ENCODE data around the gene BST2. TPM values are rescaled to one million over a fixed set of nuclear protein-coding genes. Genes with fewer than 3 reads are reported as not detected.

Gene BST2
- total RNA-seq (2021), result 22.8 to 67.7 TPM (median 61.1 TPM) in 3 replicates
- percentile 81 among the genes with signal in this experiment for Bru-seq, nascent RNA
- long read RNA-seq, experiment 1, transcript BST2-201 (5 exons, 1,019 nt), result major isoform, 70 of 76 reads
- long read RNA-seq, experiment 1, partial matches to known transcripts, result 4 of 76 reads
- long read RNA-seq, experiment 1, other reads (novel, unspliced or antisense), result 1 of 76 reads
- long read RNA-seq, experiment 2, transcript BST2-201 (5 exons, 1,019 nt), result major isoform, 72 of 92 reads
- long read RNA-seq, experiment 2, partial matches to known transcripts, result 3 of 92 reads
- long read RNA-seq, experiment 2, other reads (novel, unspliced or antisense), result 16 of 92 reads
- long read RNA-seq, experiment 3, transcript BST2-201 (5 exons, 1,019 nt), result major isoform, 18 of 19 reads
- long read RNA-seq, experiment 3, partial matches to known transcripts, result 0 of 19 reads
- long read RNA-seq, experiment 3, other reads (novel, unspliced or antisense), result 1 of 19 reads

DNA sequence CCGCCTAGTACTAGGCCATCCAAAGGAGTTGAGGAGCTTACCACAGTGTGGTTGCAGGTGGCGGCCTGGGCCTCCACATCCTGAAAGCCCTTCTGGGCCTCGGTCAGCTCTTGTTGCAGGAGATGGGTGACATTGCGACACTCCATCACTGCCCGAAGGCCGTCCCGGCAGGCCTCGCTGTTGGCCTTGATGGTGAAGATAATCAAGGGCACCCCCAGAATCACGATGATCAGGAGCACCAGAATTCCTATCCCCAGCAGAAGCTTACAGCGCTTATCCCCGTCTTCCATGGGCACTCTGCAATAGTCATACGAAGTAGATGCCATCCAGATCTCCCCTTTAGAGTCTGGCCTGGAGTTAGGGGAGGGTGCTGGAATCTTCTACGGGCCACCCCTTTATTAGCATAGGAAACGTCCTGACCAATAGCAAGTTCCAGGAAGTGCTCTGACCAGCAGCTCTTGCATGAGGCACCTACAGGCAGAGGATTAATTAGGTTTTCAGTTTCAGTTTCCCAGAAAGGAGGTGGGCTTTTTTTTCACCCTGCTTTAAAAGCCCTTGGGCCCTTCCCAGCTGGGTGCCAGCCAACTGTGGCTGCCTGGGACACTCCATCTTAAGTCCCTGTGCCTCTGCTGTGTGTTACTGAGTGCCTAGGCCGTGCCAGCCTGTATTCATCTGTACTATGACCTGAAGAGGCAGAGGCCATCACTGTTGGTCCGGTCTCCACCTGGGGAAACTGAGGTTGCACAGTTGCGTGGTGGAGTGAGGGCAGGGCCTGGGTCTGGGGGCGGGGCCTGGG is at the start of gene BST2:
Gene BST2, minus strand, starts transcription at position 381 of the 796 bp plus-strand sequence. Its CDS starts 55 bp downstream, at position 326.
- Mint-ChIP-seq H3K9me3 (no peaks in the 10 kb centered on the region), H3K36me3 (0 out of 2 replicates have a peak, but pooled peaks cover 3% of the 10 kb centered on the region), H3K27ac (peak within 1 kb of the TSS; percentile 87), H3K4me1 (peaks cover 32% of the 10 kb centered on the region), H3K27me3 (ENCODE audit: low read depth) (no peaks in the 10 kb centered on the region), H3K4me3 (peak within 1 kb of the TSS; percentile 74)
- ChIA-PET POLR2A (interaction anchor here (0.9 to 2.2 kb wide), 3 partner anchors 11 to 100 kb away, joined by 3 to 11 read pairs (median 5); partner anchors contain the start of genes MRPL34 and MVB12A), CTCF (interaction anchor here (0.6 to 1.4 kb wide), 9 partner anchors 10 to 157 kb away, joined by 3 to 6 read pairs (median 3); partner anchors contain the start of gene MVB12A)
- TF ChIP-seq GABPB1 (CRISPR knock-in tag; IDR thresholded peaks at IDR 0.05) (peak; percentile 60), MAX (CRISPR knock-in tag; IDR thresholded peaks at IDR 0.05) (peak; percentile 48; the same call in 1 of the 2 replicates), NFYB (CRISPR knock-in tag; conservative IDR thresholded peaks at IDR 0.05; ENCODE audit: low read depth) (peak; percentile 36; the same call in 1 of the 2 replicates), ATF1 (CRISPR knock-in tag; IDR thresholded peaks at IDR 0.05) (no peak), ZBTB43 (CRISPR knock-in tag; IDR thresholded peaks at IDR 0.05) (no peak), CREM (CRISPR knock-in tag; IDR thresholded peaks at IDR 0.05) (no peak), GRHL2 (CRISPR knock-in tag; IDR thresholded peaks at IDR 0.05; ENCODE audit: insufficient replicate concordance, severe bottlenecking) (no peak), MXD4 (CRISPR knock-in tag; IDR thresholded peaks at IDR 0.05; ENCODE audit: borderline replicate concordance) (no peak), HMGXB4 (CRISPR knock-in tag; IDR thresholded peaks at IDR 0.05) (no peak), PRRX2 (CRISPR knock-in tag; IDR thresholded peaks at IDR 0.05) (no peak), ZNF138 (CRISPR knock-in tag; conservative IDR thresholded peaks at IDR 0.05) (no peak), ATF2 (CRISPR knock-in tag; IDR thresholded peaks at IDR 0.05; ENCODE audit: borderline replicate concordance, low read depth) (no peak), CDX4 (CRISPR knock-in tag; IDR thresholded peaks at IDR 0.05; ENCODE audit: borderline replicate concordance) (no peak)
- TF ChIP-seq, protein P1, sequence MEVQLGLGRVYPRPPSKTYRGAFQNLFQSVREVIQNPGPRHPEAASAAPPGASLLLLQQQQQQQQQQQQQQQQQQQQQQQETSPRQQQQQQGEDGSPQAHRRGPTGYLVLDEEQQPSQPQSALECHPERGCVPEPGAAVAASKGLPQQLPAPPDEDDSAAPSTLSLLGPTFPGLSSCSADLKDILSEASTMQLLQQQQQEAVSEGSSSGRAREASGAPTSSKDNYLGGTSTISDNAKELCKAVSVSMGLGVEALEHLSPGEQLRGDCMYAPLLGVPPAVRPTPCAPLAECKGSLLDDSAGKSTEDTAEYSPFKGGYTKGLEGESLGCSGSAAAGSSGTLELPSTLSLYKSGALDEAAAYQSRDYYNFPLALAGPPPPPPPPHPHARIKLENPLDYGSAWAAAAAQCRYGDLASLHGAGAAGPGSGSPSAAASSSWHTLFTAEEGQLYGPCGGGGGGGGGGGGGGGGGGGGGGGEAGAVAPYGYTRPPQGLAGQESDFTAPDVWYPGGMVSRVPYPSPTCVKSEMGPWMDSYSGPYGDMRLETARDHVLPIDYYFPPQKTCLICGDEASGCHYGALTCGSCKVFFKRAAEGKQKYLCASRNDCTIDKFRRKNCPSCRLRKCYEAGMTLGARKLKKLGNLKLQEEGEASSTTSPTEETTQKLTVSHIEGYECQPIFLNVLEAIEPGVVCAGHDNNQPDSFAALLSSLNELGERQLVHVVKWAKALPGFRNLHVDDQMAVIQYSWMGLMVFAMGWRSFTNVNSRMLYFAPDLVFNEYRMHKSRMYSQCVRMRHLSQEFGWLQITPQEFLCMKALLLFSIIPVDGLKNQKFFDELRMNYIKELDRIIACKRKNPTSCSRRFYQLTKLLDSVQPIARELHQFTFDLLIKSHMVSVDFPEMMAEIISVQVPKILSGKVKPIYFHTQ (CRISPR knock-in tag; IDR thresholded peaks at IDR 0.05), result no peak
- DNase-seq (ENCODE audit: low spot score), result no peak
- ATAC-seq, result peak; percentile 44
